Measurements from ENCODE around the gene GALNT6. TPM values are rescaled to one million over a fixed set of nuclear protein-coding genes. Genes with fewer than 3 reads are reported as not detected.

Gene GALNT6
- polyA plus RNA-seq, 1 donor from 2014 or later = not detected

DNA sequence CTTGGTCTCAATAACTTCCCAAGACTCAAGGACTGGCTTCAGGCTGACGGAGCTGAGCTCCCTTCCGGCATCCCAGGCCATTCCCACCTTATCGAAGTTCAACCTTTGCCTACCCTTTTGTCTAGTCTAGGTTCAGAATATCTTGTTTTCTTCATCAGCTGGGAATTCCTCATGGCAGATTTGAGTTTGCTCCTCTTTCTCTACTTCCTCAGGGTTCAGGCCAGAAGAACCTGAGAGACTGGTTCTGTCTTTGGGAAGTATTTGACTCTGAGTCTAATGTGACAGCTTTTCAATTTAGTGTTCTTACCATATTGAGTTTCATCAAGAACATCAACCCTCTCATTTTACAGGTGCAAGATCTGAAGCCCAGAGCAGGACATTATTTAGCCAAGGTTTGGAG, 69.3 kb downstream of the GALNT6 start:
- H3K4me2 ChIP-seq (ENCODE audit: low read length) = no peak overlapping the region
- no peaks in the 10 kb centered on the region for H3K9me2 ChIP-seq (ENCODE audit: insufficient read depth, low read length)
- H3K79me2 ChIP-seq (replicated peaks; ENCODE audit: insufficient read depth, low read length) = no peaks in the 10 kb centered on the region
- H2AFZ ChIP-seq (ENCODE audit: low read depth, low read length) = no peak overlapping the region
- H3K9me3 ChIP-seq (ENCODE audit: low read length) = no peaks in the 10 kb centered on the region
- no peak overlapping the region for H3K27ac ChIP-seq (ENCODE audit: low read length)
- H3F3A ChIP-seq (ENCODE audit: insufficient read depth, low read length, poor library complexity, severe bottlenecking) = no peaks in the 10 kb centered on the region
- no peaks in the 10 kb centered on the region for H3K27me3 ChIP-seq (ENCODE audit: insufficient read depth, low read depth, low read length)
- H3K9ac ChIP-seq (ENCODE audit: low read length) = no peak overlapping the region
- no peaks in the 10 kb centered on the region for H3K36me3 ChIP-seq (ENCODE audit: insufficient read depth, low read length)
- H4K20me1 ChIP-seq (ENCODE audit: insufficient read depth) = no peaks in the 10 kb centered on the region
- H3K4me3 ChIP-seq (ENCODE audit: low read length) = no peak overlapping the region
- no peak for TF ChIP-seq SMC3 (conservative IDR thresholded peaks at IDR 0.05; ENCODE audit: poor library complexity)
- TF ChIP-seq, protein P1, sequence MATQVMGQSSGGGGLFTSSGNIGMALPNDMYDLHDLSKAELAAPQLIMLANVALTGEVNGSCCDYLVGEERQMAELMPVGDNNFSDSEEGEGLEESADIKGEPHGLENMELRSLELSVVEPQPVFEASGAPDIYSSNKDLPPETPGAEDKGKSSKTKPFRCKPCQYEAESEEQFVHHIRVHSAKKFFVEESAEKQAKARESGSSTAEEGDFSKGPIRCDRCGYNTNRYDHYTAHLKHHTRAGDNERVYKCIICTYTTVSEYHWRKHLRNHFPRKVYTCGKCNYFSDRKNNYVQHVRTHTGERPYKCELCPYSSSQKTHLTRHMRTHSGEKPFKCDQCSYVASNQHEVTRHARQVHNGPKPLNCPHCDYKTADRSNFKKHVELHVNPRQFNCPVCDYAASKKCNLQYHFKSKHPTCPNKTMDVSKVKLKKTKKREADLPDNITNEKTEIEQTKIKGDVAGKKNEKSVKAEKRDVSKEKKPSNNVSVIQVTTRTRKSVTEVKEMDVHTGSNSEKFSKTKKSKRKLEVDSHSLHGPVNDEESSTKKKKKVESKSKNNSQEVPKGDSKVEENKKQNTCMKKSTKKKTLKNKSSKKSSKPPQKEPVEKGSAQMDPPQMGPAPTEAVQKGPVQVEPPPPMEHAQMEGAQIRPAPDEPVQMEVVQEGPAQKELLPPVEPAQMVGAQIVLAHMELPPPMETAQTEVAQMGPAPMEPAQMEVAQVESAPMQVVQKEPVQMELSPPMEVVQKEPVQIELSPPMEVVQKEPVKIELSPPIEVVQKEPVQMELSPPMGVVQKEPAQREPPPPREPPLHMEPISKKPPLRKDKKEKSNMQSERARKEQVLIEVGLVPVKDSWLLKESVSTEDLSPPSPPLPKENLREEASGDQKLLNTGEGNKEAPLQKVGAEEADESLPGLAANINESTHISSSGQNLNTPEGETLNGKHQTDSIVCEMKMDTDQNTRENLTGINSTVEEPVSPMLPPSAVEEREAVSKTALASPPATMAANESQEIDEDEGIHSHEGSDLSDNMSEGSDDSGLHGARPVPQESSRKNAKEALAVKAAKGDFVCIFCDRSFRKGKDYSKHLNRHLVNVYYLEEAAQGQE (IDR thresholded peaks at IDR 0.05; ENCODE audit: borderline replicate concordance) = no peak

DNA sequence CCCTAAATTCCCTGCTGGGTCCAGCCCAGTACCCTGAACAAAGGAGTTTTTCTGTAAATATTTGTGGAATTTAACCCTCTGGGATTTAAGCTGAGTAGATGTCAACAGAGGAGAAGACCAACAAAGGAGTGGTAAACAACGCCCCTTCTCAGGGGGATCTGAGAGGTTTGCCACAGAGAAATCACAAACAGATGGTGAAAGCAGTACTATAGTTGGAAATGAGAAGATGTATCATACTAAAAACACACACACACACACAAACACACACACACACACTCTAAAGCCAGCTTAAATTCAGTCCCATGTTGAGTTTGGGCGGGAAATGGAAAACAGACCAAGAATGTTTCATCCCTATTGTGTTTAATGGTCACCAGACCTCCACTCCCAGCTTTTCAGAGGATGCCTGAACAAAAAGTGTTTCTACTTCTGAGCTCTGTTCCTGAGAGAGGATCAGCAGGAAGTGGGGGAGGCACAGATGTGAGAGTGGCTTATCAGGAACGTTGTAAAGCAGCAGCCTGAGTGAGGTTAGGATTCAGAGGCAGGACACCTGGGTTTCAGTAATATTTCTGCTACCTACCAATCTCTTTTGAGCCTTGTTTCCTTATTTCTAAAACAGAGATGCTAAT, 70.4 kb downstream of the GALNT6 start:
- H3K36me3 ChIP-seq (ENCODE audit: insufficient read depth, low read length) = no peaks in the 10 kb centered on the region
- no peak overlapping the region for H3K4me2 ChIP-seq (ENCODE audit: low read length)
- H3K27ac ChIP-seq (ENCODE audit: low read length) = no peak overlapping the region
- no peak overlapping the region for H2AFZ ChIP-seq (ENCODE audit: low read depth, low read length)
- H3K9ac ChIP-seq (ENCODE audit: low read length) = no peak overlapping the region
- H4K20me1 ChIP-seq (ENCODE audit: insufficient read depth) = no peaks in the 10 kb centered on the region
- H3K9me2 ChIP-seq (ENCODE audit: insufficient read depth, low read length) = no peaks in the 10 kb centered on the region
- H3K27me3 ChIP-seq (ENCODE audit: insufficient read depth, low read depth, low read length) = no peaks in the 10 kb centered on the region
- no peaks in the 10 kb centered on the region for H3K79me2 ChIP-seq (replicated peaks; ENCODE audit: insufficient read depth, low read length)
- H3F3A ChIP-seq (ENCODE audit: insufficient read depth, low read length, poor library complexity, severe bottlenecking) = no peaks in the 10 kb centered on the region
- no peaks in the 10 kb centered on the region for H3K9me3 ChIP-seq (ENCODE audit: low read length)
- TF ChIP-seq SMC3 (conservative IDR thresholded peaks at IDR 0.05; ENCODE audit: poor library complexity) (no peak), EZH2 (IDR thresholded peaks at IDR 0.05; ENCODE audit: borderline replicate concordance, insufficient read depth, low read length, poor library complexity, severe bottlenecking) (no peak), POLR2AphosphoS5 (IDR thresholded peaks at IDR 0.05) (no peak)
- TF ChIP-seq, protein P2, sequence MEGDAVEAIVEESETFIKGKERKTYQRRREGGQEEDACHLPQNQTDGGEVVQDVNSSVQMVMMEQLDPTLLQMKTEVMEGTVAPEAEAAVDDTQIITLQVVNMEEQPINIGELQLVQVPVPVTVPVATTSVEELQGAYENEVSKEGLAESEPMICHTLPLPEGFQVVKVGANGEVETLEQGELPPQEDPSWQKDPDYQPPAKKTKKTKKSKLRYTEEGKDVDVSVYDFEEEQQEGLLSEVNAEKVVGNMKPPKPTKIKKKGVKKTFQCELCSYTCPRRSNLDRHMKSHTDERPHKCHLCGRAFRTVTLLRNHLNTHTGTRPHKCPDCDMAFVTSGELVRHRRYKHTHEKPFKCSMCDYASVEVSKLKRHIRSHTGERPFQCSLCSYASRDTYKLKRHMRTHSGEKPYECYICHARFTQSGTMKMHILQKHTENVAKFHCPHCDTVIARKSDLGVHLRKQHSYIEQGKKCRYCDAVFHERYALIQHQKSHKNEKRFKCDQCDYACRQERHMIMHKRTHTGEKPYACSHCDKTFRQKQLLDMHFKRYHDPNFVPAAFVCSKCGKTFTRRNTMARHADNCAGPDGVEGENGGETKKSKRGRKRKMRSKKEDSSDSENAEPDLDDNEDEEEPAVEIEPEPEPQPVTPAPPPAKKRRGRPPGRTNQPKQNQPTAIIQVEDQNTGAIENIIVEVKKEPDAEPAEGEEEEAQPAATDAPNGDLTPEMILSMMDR (IDR thresholded peaks at IDR 0.05; ENCODE audit: poor library complexity, severe bottlenecking) = no peak
- no peak overlapping the region for H3K4me3 ChIP-seq (ENCODE audit: low read length)

DNA sequence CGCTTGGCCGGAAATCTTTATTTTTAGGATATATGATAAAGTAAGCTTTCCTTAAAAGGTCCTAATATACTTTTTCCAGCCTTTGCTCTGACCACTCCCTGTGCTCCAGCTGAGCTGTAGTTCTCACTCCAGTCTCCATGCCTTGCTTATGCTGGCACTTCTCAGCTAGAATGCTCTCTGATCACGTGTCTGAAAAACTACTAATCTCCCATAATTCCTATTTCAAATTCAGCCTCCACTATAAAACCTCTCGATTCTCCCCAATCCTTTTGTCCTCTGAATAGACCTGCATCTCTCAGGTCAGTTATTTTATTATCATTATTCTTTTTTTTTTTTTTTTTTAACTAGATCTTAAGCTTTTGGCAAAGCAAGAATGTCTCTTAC, 70.9 kb downstream of the GALNT6 start:
- Histone ChIP-seq H3K9ac (ENCODE audit: low read length) (no peak overlapping the region), H4K20me1 (ENCODE audit: insufficient read depth) (no peaks in the 10 kb centered on the region), H3K79me2 (replicated peaks; ENCODE audit: insufficient read depth, low read length) (no peaks in the 10 kb centered on the region), H3K9me3 (ENCODE audit: low read length) (no peaks in the 10 kb centered on the region), H3K27me3 (ENCODE audit: insufficient read depth, low read depth, low read length) (no peaks in the 10 kb centered on the region), H3K4me2 (ENCODE audit: low read length) (no peak overlapping the region), H2AFZ (ENCODE audit: low read depth, low read length) (no peak overlapping the region), H3K9me2 (ENCODE audit: insufficient read depth, low read length) (no peaks in the 10 kb centered on the region), H3K27ac (ENCODE audit: low read length) (no peak overlapping the region), H3K4me3 (ENCODE audit: low read length) (no peak overlapping the region), H3K36me3 (ENCODE audit: insufficient read depth, low read length) (no peaks in the 10 kb centered on the region), H3F3A (ENCODE audit: insufficient read depth, low read length, poor library complexity, severe bottlenecking) (no peaks in the 10 kb centered on the region)
- no peak for TF ChIP-seq EP300 (conservative IDR thresholded peaks at IDR 0.05; ENCODE audit: poor library complexity, severe bottlenecking)
- no peak for TF ChIP-seq MXI1 (conservative IDR thresholded peaks at IDR 0.05; ENCODE audit: poor library complexity, severe bottlenecking)
- TF ChIP-seq POLR2AphosphoS5 (IDR thresholded peaks at IDR 0.05) = no peak
- TF ChIP-seq, protein P2 (IDR thresholded peaks at IDR 0.05; ENCODE audit: poor library complexity, severe bottlenecking) = no peak
- TF ChIP-seq EZH2 (IDR thresholded peaks at IDR 0.05; ENCODE audit: borderline replicate concordance, insufficient read depth, low read length, poor library complexity, severe bottlenecking) = no peak
- TF ChIP-seq TAF1 (IDR thresholded peaks at IDR 0.05; ENCODE audit: low read depth) = no peak
- TF ChIP-seq, protein P1 (IDR thresholded peaks at IDR 0.05; ENCODE audit: borderline replicate concordance) = no peak
- no peak for TF ChIP-seq SMC3 (conservative IDR thresholded peaks at IDR 0.05; ENCODE audit: poor library complexity)
- no peak for TF ChIP-seq RAD21 (conservative IDR thresholded peaks at IDR 0.05)
